B cell (primary cell): ENCODE data around the gene FIBCD1. TPM values are rescaled to one million over a fixed set of nuclear protein-coding genes. Genes with fewer than 3 reads are reported as not detected.

Experiments used
- ATAC-seq: fragments of 200-7000 bp; cut with Tn5 transposase; one replicate; pipeline ENCODE4 v1.10.0; 2021; ENCODE audit warnings: low read depth, mild to moderate bottlenecking, moderate number of reproducible peaks, moderate library complexity
- CTCF ChIA-PET: fragments of 350-600 bp; sonication (Branson Sonifier 250); formaldehyde crosslinking; loops from one replicate; lab custom pipeline; 2021; ENCODE audit warnings: antibody characterized with exemption, inconsistent platforms; lab: Charles Lee
- POLR2A ChIA-PET: fragments of 350-600 bp; sonication (Branson Sonifier 250); formaldehyde crosslinking; loops from one replicate; lab custom pipeline; 2021; ENCODE audit warnings: antibody characterized with exemption; lab: Charles Lee
- DNase-seq: peaks from one replicate; pipeline ENCODE4 v3.0.0; 2013
- H2AFZ ChIP-seq: 2 replicates; pipeline ENCODE4 v1.6.1; 2012; ENCODE audit warnings: mild to moderate bottlenecking, low read depth, low read length; ENCODE audit not compliant: insufficient read depth, poor library complexity, severe bottlenecking
- H3K27ac ChIP-seq, 2 donors: 1 replicate in 1 of 2; 2 replicates in 1 of 2; pipeline ENCODE4 v1.5.1; 2012 to 2013; ENCODE audit warnings: low read length in 2 of 2, mild to moderate bottlenecking in 2 of 2, moderate library complexity in 1 of 2
- H3K27me3 ChIP-seq, 4 experiments: fragments of 200-600 bp in 1 of 4; sonication (generic) in 1 of 4; replicated peaks in 1 of 4; 1 replicate in 2 of 4; 2 replicates in 2 of 4; pipeline versions ENCODE4 v1.6.1 to v1.7.0; 2013 to 2016; ENCODE audit warnings: low read length in 3 of 4, mild to moderate bottlenecking in 2 of 4, mixed read lengths in 1 of 4, moderate library complexity in 1 of 4; ENCODE audit not compliant: insufficient read depth in 4 of 4, control insufficient read depth in 3 of 4; ENCODE audit errors: control extremely low read depth in 1 of 4
- H3K36me3 ChIP-seq, 2 experiments: replicated peaks in 1 of 2; 1 replicate in 1 of 2; 2 replicates in 1 of 2; pipeline versions ENCODE4 v1.6.1 to v1.7.1; 2013; ENCODE audit warnings: low read length in 1 of 2; ENCODE audit not compliant: insufficient read depth in 2 of 2, control insufficient read depth in 1 of 2; ENCODE audit errors: control extremely low read depth in 1 of 2, extremely low read depth in 1 of 2
- H3K4me1 ChIP-seq, 2 donors: fragments of 200-600 bp in 1 of 2; sonication (generic) in 1 of 2; 1 replicate in 1 of 2; 2 replicates in 1 of 2; pipeline versions ENCODE4 v1.5.1 to v1.6.1; 2013 to 2017; ENCODE audit warnings: low read length in 2 of 2; ENCODE audit not compliant: control insufficient read depth in 2 of 2, insufficient read depth in 2 of 2
- H3K4me2 ChIP-seq: replicated peaks from 2 replicates; pipeline ENCODE3; 2012; ENCODE audit warnings: mild to moderate bottlenecking, low read depth, low read length; ENCODE audit not compliant: poor library complexity, severe bottlenecking
- H3K4me3 ChIP-seq, 5 experiments: fragments of 200-600 bp in 1 of 5; sonication (generic) in 1 of 5; 1 replicate in 3 of 5; 2 replicates in 2 of 5; pipeline versions ENCODE4 v1.5.1 to v1.7.0; 2011 to 2016; ENCODE audit warnings: low read length in 4 of 5, mild to moderate bottlenecking in 4 of 5, low read depth in 2 of 5, control low read depth in 1 of 5, moderate library complexity in 1 of 5; ENCODE audit not compliant: insufficient read depth in 1 of 5; ENCODE audit errors: control extremely low read depth in 1 of 5, extremely low read depth in 1 of 5
- H3K79me2 ChIP-seq: fragments of 200-600 bp; sonication (generic); one replicate; pipeline ENCODE4 v1.6.0; 2016; ENCODE audit warnings: low read length; ENCODE audit not compliant: control insufficient read depth, insufficient read depth
- H3K9ac ChIP-seq: fragments of 200-600 bp; sonication (generic); 2 replicates; pipeline ENCODE4 v1.6.1; 2017; ENCODE audit warnings: mild to moderate bottlenecking, low read length, moderate library complexity
- H3K9me3 ChIP-seq, 3 donors: one replicate each; pipeline versions ENCODE4 v1.6.1 to v1.7.1; 2013; ENCODE audit warnings: low read length in 2 of 3; ENCODE audit not compliant: control insufficient read depth in 2 of 3, insufficient read depth in 1 of 3; ENCODE audit errors: control extremely low read depth in 1 of 3
- H4K20me1 ChIP-seq: 2 replicates; pipeline ENCODE4 v1.6.0; 2012; ENCODE audit warnings: mild to moderate bottlenecking, low read length; ENCODE audit not compliant: insufficient read depth, control insufficient read depth, poor library complexity, severe bottlenecking
- H3K27ac Mint-ChIP-seq: one replicate; pipeline ENCODE4 v1.8.0; 2021; ENCODE audit warnings: mixed read lengths
- H3K27me3 Mint-ChIP-seq: one replicate; pipeline ENCODE4 v1.8.0; 2021; ENCODE audit warnings: mixed read lengths
- H3K4me1 Mint-ChIP-seq: one replicate; pipeline ENCODE4 v1.8.0; 2021; ENCODE audit warnings: mixed read lengths
- H3K4me3 Mint-ChIP-seq: one replicate; pipeline ENCODE4 v1.8.0; 2021; ENCODE audit warnings: mixed read lengths
- H3K9me3 Mint-ChIP-seq: one replicate; pipeline ENCODE4 v1.8.0; 2022; ENCODE audit warnings: mixed read lengths; ENCODE audit not compliant: insufficient read depth
- EZH2 ChIP-seq: IDR thresholded peaks from 2 replicates; pipeline ENCODE4 v1.6.1; 2012; ENCODE audit warnings: borderline replicate concordance, low read depth, mild to moderate bottlenecking, moderate library complexity, low read length; ENCODE audit not compliant: insufficient read depth, poor library complexity, severe bottlenecking
- WGBS: methylation state at CpG from one replicate; pipeline ENCODE4 v1.1.5; 2013; ENCODE audit warnings: missing lambda C conversion rate; ENCODE audit not compliant: insufficient coverage; 5-methylcytosine and 5-hydroxymethylcytosine counted together
- intact Hi-C: fragments of 100-400 bp; cut with micrococcal nuclease; formaldehyde crosslinking; loops from one replicate; pipeline ENCODE4 v1.10.0; 2022
- polyA plus RNA-seq: library from polyadenylated mRNA; depleted of rRNA; stranded (reverse); fragments of >200 nt; gene quantifications from 2 replicates; pipeline ENCODE4 v1.2.3, GENCODE V29; 2012
- total RNA-seq, 2 donors: library from RNA; stranded (reverse); fragments of 120-200 nt in 1 of 2; gene quantifications; 1 replicate in 1 of 2; 2 replicates in 1 of 2; pipeline versions ENCODE4 v1.2.3 to v1.2.4, GENCODE V29; 2013 to 2022
- TF ChIP-seq, protein P1 (sequence below): fragments of 200-600 bp; IDR thresholded peaks from one replicate; pipeline ENCODE4 v1.8.0; 2022; ENCODE audit warnings: antibody characterized with exemption, mild to moderate bottlenecking

Gene FIBCD1
- total and polyA plus RNA-seq, 2 donors (not counting 1 experiment from before 2014, with no cell fraction given) = not detected

DNA sequence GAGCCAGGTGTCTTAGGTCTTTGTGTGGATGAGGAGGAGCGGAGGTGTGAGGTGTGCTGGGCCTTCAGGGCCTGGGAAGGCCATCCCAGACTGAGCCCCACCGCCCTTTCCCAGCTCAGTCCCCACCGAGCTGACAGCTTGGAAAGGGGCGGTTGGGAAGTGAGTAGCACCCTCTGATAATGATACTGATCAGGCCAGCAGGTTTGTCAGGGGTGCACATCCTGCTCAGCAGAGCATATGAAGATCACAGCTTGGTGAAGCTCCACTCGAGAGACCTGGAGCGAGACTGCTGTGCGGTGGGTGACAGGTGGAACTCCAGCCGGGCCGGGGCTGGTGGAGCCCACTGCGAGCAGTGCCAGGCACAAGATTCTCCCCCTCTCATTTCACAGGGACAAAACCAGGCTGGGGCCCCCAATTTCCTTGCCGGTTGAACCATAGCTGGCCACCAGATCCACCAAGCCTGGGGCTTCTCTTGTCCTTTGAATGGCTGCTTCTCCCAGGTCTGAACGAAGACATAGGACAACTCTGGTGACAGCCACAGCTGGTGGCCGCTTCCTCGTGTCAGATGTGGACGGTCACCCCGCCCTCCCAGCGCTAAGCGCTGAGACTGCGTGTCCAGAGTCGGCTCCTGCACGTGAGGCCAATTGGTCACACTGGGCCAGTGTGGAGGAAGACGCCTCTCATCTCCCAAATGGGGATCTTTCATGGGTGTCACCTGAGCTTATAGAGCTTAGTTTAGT is 50.7 kb downstream of the FIBCD1 start:
- WGBS = 97% methylated on average over 19 of the region's 22 CpGs
- Histone ChIP-seq H4K20me1 (no peaks in the 10 kb centered on the region), H3K9ac (no peak overlapping the region), H3K27me3 (no peaks in the 10 kb centered on the region), H3K4me1 (peaks cover 0 to 4% of the 10 kb centered on the region in 2 donors), H3K4me2 (no peak overlapping the region), H3K9me3 (no peaks in the 10 kb centered on the region), H3K36me3 (peaks cover 0 to 44% of the 10 kb centered on the region in 2 experiments), H3K79me2 (no peaks in the 10 kb centered on the region), H3K4me3 (no peak overlapping the region), H3K27ac (no peak overlapping the region), H2AFZ (no peak overlapping the region)
- DNase-seq (no peak), ATAC-seq (no peak)
- CTCF ChIA-PET = no interaction called here
- no peaks in the 10 kb centered on the region for H3K27me3 Mint-ChIP-seq
- H3K9me3 Mint-ChIP-seq = no peaks in the 10 kb centered on the region
- TF ChIP-seq, protein P1, sequence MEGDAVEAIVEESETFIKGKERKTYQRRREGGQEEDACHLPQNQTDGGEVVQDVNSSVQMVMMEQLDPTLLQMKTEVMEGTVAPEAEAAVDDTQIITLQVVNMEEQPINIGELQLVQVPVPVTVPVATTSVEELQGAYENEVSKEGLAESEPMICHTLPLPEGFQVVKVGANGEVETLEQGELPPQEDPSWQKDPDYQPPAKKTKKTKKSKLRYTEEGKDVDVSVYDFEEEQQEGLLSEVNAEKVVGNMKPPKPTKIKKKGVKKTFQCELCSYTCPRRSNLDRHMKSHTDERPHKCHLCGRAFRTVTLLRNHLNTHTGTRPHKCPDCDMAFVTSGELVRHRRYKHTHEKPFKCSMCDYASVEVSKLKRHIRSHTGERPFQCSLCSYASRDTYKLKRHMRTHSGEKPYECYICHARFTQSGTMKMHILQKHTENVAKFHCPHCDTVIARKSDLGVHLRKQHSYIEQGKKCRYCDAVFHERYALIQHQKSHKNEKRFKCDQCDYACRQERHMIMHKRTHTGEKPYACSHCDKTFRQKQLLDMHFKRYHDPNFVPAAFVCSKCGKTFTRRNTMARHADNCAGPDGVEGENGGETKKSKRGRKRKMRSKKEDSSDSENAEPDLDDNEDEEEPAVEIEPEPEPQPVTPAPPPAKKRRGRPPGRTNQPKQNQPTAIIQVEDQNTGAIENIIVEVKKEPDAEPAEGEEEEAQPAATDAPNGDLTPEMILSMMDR = no peak
- TF ChIP-seq EZH2 = no peak
- peaks cover 1% of the 10 kb centered on the region for H3K4me1 Mint-ChIP-seq
- H3K4me3 Mint-ChIP-seq = no peak overlapping the region
- no peak overlapping the region for H3K27ac Mint-ChIP-seq
- POLR2A ChIA-PET = no interaction called here
- intact Hi-C loops = no loop called here

DNA sequence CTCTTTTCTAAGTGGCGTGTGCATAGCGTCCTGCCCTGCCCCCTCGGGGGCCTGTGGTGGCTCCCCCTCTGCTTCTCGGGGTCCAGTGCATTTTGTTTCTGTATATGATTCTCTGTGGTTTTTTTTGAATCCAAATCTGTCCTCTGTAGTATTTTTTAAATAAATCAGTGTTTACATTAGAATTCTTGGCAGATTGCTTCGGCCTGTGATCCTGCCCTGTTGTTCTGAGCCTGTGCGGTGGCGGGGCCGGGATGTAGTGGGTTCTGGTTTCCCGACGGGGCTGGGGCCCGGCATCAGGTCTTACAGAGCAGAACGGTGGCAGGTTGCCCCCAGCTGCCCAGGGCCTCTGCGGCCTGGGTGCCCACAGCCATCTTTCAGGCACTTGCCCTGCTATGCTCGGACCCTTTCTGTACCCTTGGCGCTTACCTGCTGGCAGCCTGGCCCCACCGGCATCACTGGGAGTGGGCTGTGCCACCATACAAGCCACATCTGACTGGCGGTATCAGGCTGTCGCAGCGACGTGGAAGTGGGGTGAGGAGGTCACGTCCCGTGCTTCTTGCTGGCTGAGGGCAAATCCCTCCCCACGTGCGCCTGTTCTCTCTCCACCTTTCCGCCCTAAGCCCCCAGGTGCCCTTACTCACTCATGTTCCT is 51.4 kb downstream of the FIBCD1 start:
- 96% methylated on average over 16 of the region's 25 CpGs for WGBS
- CTCF ChIA-PET = no interaction called here
- no peak overlapping the region for H3K9ac ChIP-seq

More for the DNA sequence above, 51.4 kb downstream of the FIBCD1 start:
- Mint-ChIP-seq H3K27ac (no peak overlapping the region), H3K9me3 (no peaks in the 10 kb centered on the region), H3K4me3 (no peak overlapping the region), H3K27me3 (no peaks in the 10 kb centered on the region), H3K4me1 (no peaks in the 10 kb centered on the region)
- ATAC-seq = no peak
- no peak overlapping the region for H3K27ac ChIP-seq
- no peaks in the 10 kb centered on the region for H3K79me2 ChIP-seq
- no peaks in the 10 kb centered on the region for H4K20me1 ChIP-seq
- H3K4me2 ChIP-seq = no peak overlapping the region
- intact Hi-C loops = no loop called here
- no peak overlapping the region for H2AFZ ChIP-seq
- no peaks in the 10 kb centered on the region for H3K9me3 ChIP-seq
- no peak for DNase-seq
- no peaks in the 10 kb centered on the region for H3K27me3 ChIP-seq
- POLR2A ChIA-PET = no interaction called here
- H3K4me1 ChIP-seq = no peaks in the 10 kb centered on the region
- no peak for TF ChIP-seq EZH2
- TF ChIP-seq, protein P1 = no peak
- peaks cover 0 to 46% of the 10 kb centered on the region in 2 experiments for H3K36me3 ChIP-seq
- H3K4me3 ChIP-seq = no peak overlapping the region
